Astrocyte of the cerebellum (primary cell): ENCODE measurements around the gene ZDHHC19.
"Not testable (repeated sequence)": the region's sequence is repeated elsewhere in the genome, so short reads cannot be mapped to it uniquely, and the experiment has no call there.

Experiments
- DNase-seq: peaks from one replicate; pipeline ENCODE4 v3.0.0-alpha.2; 2011; ENCODE audit warnings: low read depth
- H3K4me3 ChIP-seq: 2 replicates; pipeline ENCODE4 v1.5.1; 2011; ENCODE audit warnings: mild to moderate bottlenecking, low read depth, low read length, moderate library complexity
- in situ Hi-C: cut with HindIII; loops from 2 replicates; pipeline ENCODE4 v1.10.0; 2017; ENCODE audit warnings: low sequenced_read_pairs
- TF ChIP-seq, protein P1 (sequence below): IDR thresholded peaks from 2 replicates; pipeline ENCODE4 v1.5.1; 2012; ENCODE audit warnings: low read length, low read depth, moderate library complexity, mild to moderate bottlenecking; ENCODE audit errors: missing control alignments

Gene ZDHHC19

DNA sequence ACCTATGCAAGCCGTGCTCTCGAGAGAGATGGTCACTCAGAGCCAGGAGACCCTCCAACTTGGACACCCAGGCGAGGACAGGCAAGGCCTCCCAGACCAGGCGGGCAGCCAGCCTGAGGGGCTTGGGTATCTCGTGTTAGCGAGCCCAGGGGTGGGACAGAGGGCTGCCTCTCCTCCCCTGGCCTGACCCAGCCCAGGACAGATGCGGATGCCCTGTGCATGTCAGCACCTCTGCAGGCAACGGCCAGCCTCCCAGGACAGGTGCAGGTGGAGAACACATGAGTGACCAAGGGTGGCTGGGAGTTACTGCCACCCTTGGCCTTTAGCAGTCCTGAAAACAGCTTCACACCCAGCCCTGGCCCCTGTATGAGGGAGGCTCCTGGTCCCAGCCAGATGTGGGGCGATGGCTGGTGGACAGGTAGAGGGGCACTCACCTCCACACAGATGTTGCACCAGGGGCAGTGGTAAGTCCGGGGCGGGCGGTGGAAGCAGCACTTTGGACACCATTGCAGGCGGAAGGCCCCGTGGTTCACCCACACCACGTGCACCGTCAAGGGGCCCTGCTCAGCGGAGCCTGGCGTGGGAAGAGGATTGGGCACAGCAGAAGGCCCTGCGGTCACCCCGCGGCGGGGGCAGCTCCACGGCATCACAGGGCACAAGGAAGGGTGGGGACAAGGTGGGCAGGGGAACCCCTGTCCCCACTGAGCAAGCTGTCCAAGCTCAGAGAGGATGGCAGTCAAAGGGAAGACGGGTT, 2.1 kb downstream of the ZDHHC19 start:
- in situ Hi-C loops: no loop called here
- TF ChIP-seq, protein P1, sequence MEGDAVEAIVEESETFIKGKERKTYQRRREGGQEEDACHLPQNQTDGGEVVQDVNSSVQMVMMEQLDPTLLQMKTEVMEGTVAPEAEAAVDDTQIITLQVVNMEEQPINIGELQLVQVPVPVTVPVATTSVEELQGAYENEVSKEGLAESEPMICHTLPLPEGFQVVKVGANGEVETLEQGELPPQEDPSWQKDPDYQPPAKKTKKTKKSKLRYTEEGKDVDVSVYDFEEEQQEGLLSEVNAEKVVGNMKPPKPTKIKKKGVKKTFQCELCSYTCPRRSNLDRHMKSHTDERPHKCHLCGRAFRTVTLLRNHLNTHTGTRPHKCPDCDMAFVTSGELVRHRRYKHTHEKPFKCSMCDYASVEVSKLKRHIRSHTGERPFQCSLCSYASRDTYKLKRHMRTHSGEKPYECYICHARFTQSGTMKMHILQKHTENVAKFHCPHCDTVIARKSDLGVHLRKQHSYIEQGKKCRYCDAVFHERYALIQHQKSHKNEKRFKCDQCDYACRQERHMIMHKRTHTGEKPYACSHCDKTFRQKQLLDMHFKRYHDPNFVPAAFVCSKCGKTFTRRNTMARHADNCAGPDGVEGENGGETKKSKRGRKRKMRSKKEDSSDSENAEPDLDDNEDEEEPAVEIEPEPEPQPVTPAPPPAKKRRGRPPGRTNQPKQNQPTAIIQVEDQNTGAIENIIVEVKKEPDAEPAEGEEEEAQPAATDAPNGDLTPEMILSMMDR: no peak
- no peak for DNase-seq
- no peak overlapping the region for H3K4me3 ChIP-seq

- no peak for DNase-seq
- TF ChIP-seq, protein P1: no peak
- in situ Hi-C loops: no loop called here
- peak overlapping the region; percentile 42 for H3K4me3 ChIP-seq
These were observed 3.2 kb downstream of the ZDHHC19 start for GRCh38 chr3:196207833-196208607.

- TF ChIP-seq, protein P1: no peak
- DNase-seq: no peak
- in situ Hi-C loops: no loop called here
- peak overlapping the region; percentile 42 for H3K4me3 ChIP-seq
These were observed 3.9 kb downstream of the ZDHHC19 start for GRCh38 chr3:196207159-196207832.

DNA sequence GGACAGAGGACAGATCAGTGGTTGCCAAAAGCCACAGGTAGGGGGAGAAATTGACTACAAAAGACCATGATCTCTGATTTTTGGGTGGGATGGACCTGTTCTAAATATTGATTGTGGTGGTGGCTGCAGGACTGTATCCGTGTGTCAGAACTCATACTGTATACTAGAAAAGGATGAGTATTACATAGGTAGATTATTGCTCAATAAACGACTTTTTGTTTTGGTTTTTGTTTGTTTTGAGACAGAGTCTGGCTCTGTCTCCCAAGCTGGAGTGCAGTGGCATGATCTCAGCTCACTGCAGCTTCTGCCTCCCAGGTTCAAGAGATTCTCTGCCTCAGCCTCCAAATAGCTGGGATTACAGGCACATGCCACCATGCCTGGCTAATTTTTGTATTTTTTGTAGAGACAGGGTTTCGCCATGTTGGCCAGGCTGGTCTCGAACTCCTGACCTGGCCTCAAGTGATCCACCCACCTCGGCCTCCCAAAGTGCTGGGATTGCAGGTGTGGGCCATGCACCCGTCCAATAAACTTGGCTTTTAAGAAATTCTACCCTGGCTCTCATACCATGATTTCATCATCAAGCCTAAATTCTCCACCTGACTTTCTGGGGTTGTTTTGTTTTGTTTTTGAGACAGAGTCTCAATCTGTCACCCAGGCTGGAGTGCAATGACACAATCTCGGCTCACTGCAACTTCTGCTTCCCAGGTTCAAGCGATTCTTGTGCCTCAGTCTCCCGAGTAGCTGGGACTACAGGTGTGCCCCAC, 5.6 kb downstream of the ZDHHC19 start:
- H3K4me3 ChIP-seq, in situ Hi-C loops, DNase-seq: not testable (repeated sequence)

DNA sequence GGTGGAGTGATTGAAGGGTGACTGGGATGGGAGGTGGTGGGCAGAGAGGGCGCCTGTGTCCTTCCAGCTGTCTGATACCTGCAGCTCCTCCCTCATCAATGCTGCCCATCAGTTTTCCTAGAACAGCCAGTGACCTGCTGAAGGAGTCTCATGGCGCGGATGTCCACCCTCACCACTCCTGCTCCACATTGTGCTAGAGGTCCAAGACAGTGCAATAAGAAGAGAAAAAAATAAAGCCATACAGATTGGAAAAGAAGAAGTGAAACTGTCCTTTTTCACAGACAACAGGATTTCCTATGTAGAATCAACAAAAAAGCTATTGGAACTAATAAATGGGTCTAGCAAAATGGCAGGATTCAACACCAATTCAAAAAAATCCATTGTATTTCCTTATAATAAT, 7.4 kb downstream of the ZDHHC19 start:
- in situ Hi-C loops: no loop called here
- DNase-seq: no peak
- no peak overlapping the region for H3K4me3 ChIP-seq

GRCh38 chr3:196202516-196202970, 8.7 kb downstream of the ZDHHC19 start:
- in situ Hi-C loops: no loop called here
- DNase-seq: no peak
- TF ChIP-seq, protein P1: no peak
- H3K4me3 ChIP-seq: no peak overlapping the region

More for the DNA sequence above, 7.4 kb downstream of the ZDHHC19 start:
- TF ChIP-seq, protein P1: no peak
